Large intestine (tissue), 3 donors: ENCODE measurements around the gene GCK. TPM values are rescaled to one million over a fixed set of nuclear protein-coding genes. Genes with fewer than 3 reads are reported as not detected.

Experiments used
- DNase-seq, 2 donors: peaks; one replicate each; pipeline versions ENCODE4 v3.0.0 to v3.0.0-alpha.2; 2013
- H3K27ac ChIP-seq: one replicate; pipeline ENCODE4 v1.5.1; 2013; ENCODE audit warnings: low read length
- H3K27me3 ChIP-seq: 2 replicates; pipeline ENCODE4 v1.6.1; 2013; ENCODE audit warnings: low read length; ENCODE audit not compliant: control insufficient read depth, insufficient read depth
- H3K36me3 ChIP-seq: 2 replicates; pipeline ENCODE4 v1.6.1; 2013; ENCODE audit warnings: low read length; ENCODE audit not compliant: control insufficient read depth, insufficient read depth
- H3K4me1 ChIP-seq: one replicate; pipeline ENCODE4 v1.6.1; 2013; ENCODE audit warnings: low read length; ENCODE audit not compliant: control insufficient read depth, insufficient read depth
- H3K4me3 ChIP-seq: one replicate; pipeline ENCODE4 v1.5.1; 2013; ENCODE audit warnings: low read length
- H3K9me3 ChIP-seq: one replicate; pipeline ENCODE4 v1.6.1; 2013; ENCODE audit warnings: mild to moderate bottlenecking, low read depth, low read length, moderate library complexity; ENCODE audit not compliant: control insufficient read depth
- WGBS: methylation state at CpG from one replicate; pipeline ENCODE4 v1.1.5; 2013; ENCODE audit warnings: low lambda C conversion rate; ENCODE audit not compliant: insufficient coverage; 5-methylcytosine and 5-hydroxymethylcytosine counted together
- polyA plus RNA-seq: library from polyadenylated mRNA; unstranded; fragments of 120-200 nt; gene quantifications from one replicate; pipeline ENCODE4 v1.2.1, GENCODE V29; 2013

The GCK gene
- polyA plus RNA-seq, 1 donor: 2.3 TPM

- H3K27me3 ChIP-seq: peaks cover 44% of the 10 kb centered on the region
- no peak overlapping the region for H3K27ac ChIP-seq
- peaks cover 5% of the 10 kb centered on the region for H3K36me3 ChIP-seq
- no peaks in the 10 kb centered on the region for H3K4me1 ChIP-seq
- no peak overlapping the region for H3K4me3 ChIP-seq
- peaks cover 3% of the 10 kb centered on the region for H3K9me3 ChIP-seq
- no peak for DNase-seq
- WGBS: no CpG with 5 or more reads among the region's 8 CpGs
Measured at GRCh38 chr7:44102846-44103565, 86.2 kb downstream of the GCK start.

- H3K36me3 ChIP-seq: peaks cover 2% of the 10 kb centered on the region
- H3K27me3 ChIP-seq: peaks cover 44% of the 10 kb centered on the region
- H3K4me3 ChIP-seq: no peak overlapping the region
- no peak for DNase-seq
- no CpG with 5 or more reads among the region's 14 CpGs for WGBS
- H3K27ac ChIP-seq: no peak overlapping the region
- peaks cover 3% of the 10 kb centered on the region for H3K9me3 ChIP-seq
- no peaks in the 10 kb centered on the region for H3K4me1 ChIP-seq
Measured at GRCh38 chr7:44101966-44102845, 87.0 kb downstream of the GCK start.

GRCh38 chr7:44101303-44101965 is 87.8 kb downstream of the GCK start:
- no peak overlapping the region for H3K27ac ChIP-seq
- H3K9me3 ChIP-seq: peaks cover 3% of the 10 kb centered on the region
- WGBS: no CpG with 5 or more reads among the region's 3 CpGs
- H3K4me3 ChIP-seq: no peak overlapping the region
- H3K27me3 ChIP-seq: peaks cover 42% of the 10 kb centered on the region
- no peak for DNase-seq
- no peaks in the 10 kb centered on the region for H3K36me3 ChIP-seq
- no peaks in the 10 kb centered on the region for H3K4me1 ChIP-seq

GRCh38 chr7:44100458-44101302 is 88.6 kb downstream of the GCK start:
- Histone ChIP-seq H3K9me3 (peaks cover 3% of the 10 kb centered on the region), H3K4me1 (no peaks in the 10 kb centered on the region), H3K4me3 (no peak overlapping the region), H3K36me3 (no peaks in the 10 kb centered on the region), H3K27ac (no peak overlapping the region), H3K27me3 (peaks cover 34% of the 10 kb centered on the region)
- DNase-seq: no peak
- no CpG with 5 or more reads among the region's 10 CpGs for WGBS

- no peak overlapping the region for H3K27ac ChIP-seq
- 100% methylated on average over 1 of the region's 4 CpGs for WGBS
Measured at GRCh38 chr7:44099669-44100068, 89.6 kb downstream of the GCK start.

GRCh38 chr7:44098092-44099068 is 90.9 kb downstream of the GCK start:
- Histone ChIP-seq H3K27me3 (peaks cover 14% of the 10 kb centered on the region), H3K4me3 (no peak overlapping the region), H3K27ac (no peak overlapping the region), H3K36me3 (no peaks in the 10 kb centered on the region), H3K4me1 (no peaks in the 10 kb centered on the region), H3K9me3 (no peaks in the 10 kb centered on the region)
- WGBS: no CpG with 5 or more reads among the region's 6 CpGs
- DNase-seq: no peak

More at GRCh38 chr7:44099669-44100068, 89.6 kb downstream of the GCK start:
- H3K4me1 ChIP-seq: no peaks in the 10 kb centered on the region
- peaks cover 24% of the 10 kb centered on the region for H3K27me3 ChIP-seq
- DNase-seq: no peak
- no peaks in the 10 kb centered on the region for H3K36me3 ChIP-seq
- no peaks in the 10 kb centered on the region for H3K9me3 ChIP-seq
- H3K4me3 ChIP-seq: no peak overlapping the region

- Histone ChIP-seq H3K27ac (no peak overlapping the region), H3K4me3 (no peak overlapping the region), H3K9me3 (no peaks in the 10 kb centered on the region), H3K27me3 (peaks cover 4% of the 10 kb centered on the region), H3K4me1 (no peaks in the 10 kb centered on the region), H3K36me3 (no peaks in the 10 kb centered on the region)
- no CpG with 5 or more reads among the region's 9 CpGs for WGBS
- no peak for DNase-seq
Measured at GRCh38 chr7:44097064-44097932, 91.9 kb downstream of the GCK start.

GRCh38 chr7:44096326-44096881 is 92.8 kb downstream of the GCK start:
- Histone ChIP-seq H3K27me3 (no peaks in the 10 kb centered on the region), H3K9me3 (no peaks in the 10 kb centered on the region), H3K4me3 (no peak overlapping the region), H3K4me1 (no peaks in the 10 kb centered on the region), H3K27ac (no peak overlapping the region), H3K36me3 (no peaks in the 10 kb centered on the region)
- no peak for DNase-seq
- WGBS: no CpG with 5 or more reads among the region's 8 CpGs
